Motor neuron (in vitro differentiated cells): Measurements from ENCODE around the gene ANKDD1A. TPM values are rescaled to one million over a fixed set of nuclear protein-coding genes. Genes with fewer than 3 reads are reported as not detected.

Experiments used
- ATAC-seq, 8 experiments: fragments of 200-7000 bp; cut with Tn5 transposase; replicated peaks in 6 of 8; 2 replicates each; pipeline ENCODE4 v1.8.0; 2021; ENCODE audit warnings: mild to moderate bottlenecking in 8 of 8, moderate library complexity in 8 of 8
- H3K27ac ChIP-seq, 2 donors: fragments of 250-450 bp; sonication (Bioruptor Pico); 2 replicates each; pipeline ENCODE4 v1.9.0; 2021; ENCODE audit warnings: antibody characterized with exemption in 2 of 2, mild to moderate bottlenecking in 2 of 2, moderate library complexity in 1 of 2
- H3K4me1 ChIP-seq, 2 donors: fragments of 250-450 bp; sonication (Bioruptor Pico); replicated peaks in 1 of 2; 2 replicates each; pipeline ENCODE4 v1.6.1; 2021; ENCODE audit warnings: antibody characterized with exemption in 2 of 2, mild to moderate bottlenecking in 2 of 2, moderate library complexity in 1 of 2
- H3K4me3 ChIP-seq, 5 donors: fragments of 250-450 bp; sonication (Bioruptor Pico); 2 replicates each; pipeline ENCODE4 v1.9.0; 2021; ENCODE audit warnings: antibody characterized with exemption in 5 of 5, mild to moderate bottlenecking in 5 of 5, moderate library complexity in 4 of 5
- WGBS, 10 experiments: fragments of 450-650 bp; shearing (Covaris generic); methylation state at CpG; one replicate each; pipeline ENCODE4 v1.0.0; 2022; 5-methylcytosine and 5-hydroxymethylcytosine counted together
- in situ Hi-C, 9 experiments: fragments of 400-800 bp; cut with MboI; loops; one replicate each; pipeline ENCODE4 v1.15.0; 2021; ENCODE audit warnings: low sequenced_read_pairs in 9 of 9, low pct_unique_long_range_greater_than_20kb in 2 of 9; ENCODE audit not compliant: unreplicated experiment in 9 of 9
- total RNA-seq, 8 experiments: library from RNA; unstranded; fragments of 300-600 nt; gene quantifications; 2 replicates each; pipeline versions ENCODE4 v1.2.3 to v1.2.4, GENCODE V29; 2022

Gene ANKDD1A
- total RNA-seq, 8 experiments from 2014 or later, result 1.0 to 7.7 (median 3.4) TPM

GRCh38 chr15:64883997-64884511 is 27.6 kb upstream of the ANKDD1A start:
- 0 to 100% (median 44%) methylated on average over 1 to 6 of the region's 10 CpGs; no CpG with 5 or more reads in 4 of the 10 experiments for WGBS, 10 experiments
- Histone ChIP-seq H3K27ac (no peak overlapping the region), H3K4me3 (no peak overlapping the region), H3K4me1 (peaks cover 0 to 5% of the 10 kb centered on the region in 2 donors)
- in situ Hi-C loops, result no loop called here
- ATAC-seq, result peak; percentile 67 to 97 (median 94)

- H3K27ac ChIP-seq, result no peak overlapping the region
- ATAC-seq, result no peak
- no peak overlapping the region for H3K4me3 ChIP-seq
- H3K4me1 ChIP-seq, result peaks cover 0 to 5% of the 10 kb centered on the region in 2 donors
- 56 to 100% (median 92%) methylated on average over 4 to 5 of the region's 5 CpGs; no CpG with 5 or more reads in 1 of the 10 experiments for whole genome bisulfite sequencing, 10 experiments
- in situ Hi-C loops, result no loop called here
Observed at GRCh38 chr15:64884679-64885078, 27.0 kb upstream of the ANKDD1A start.

GRCh38 chr15:64888336-64888735 is 23.4 kb upstream of the ANKDD1A start:
- Histone ChIP-seq H3K27ac (no peak overlapping the region), H3K4me3 (no peak overlapping the region), H3K4me1 (peaks cover under 1 to 5% of the 10 kb centered on the region in 2 donors)
- 80 to 100% (median 96%) methylated on average over 1 to 2 of the region's 6 CpGs; no CpG with 5 or more reads in 6 of the 10 experiments for WGBS, 10 experiments
- in situ Hi-C loops, result no loop called here
- ATAC-seq, result no peak

- Histone ChIP-seq H3K4me3 (no peak overlapping the region), H3K27ac (no peak overlapping the region), H3K4me1 (peaks cover 3 to 28% of the 10 kb centered on the region in 2 donors)
- in situ Hi-C loops, result no loop called here
- no peak for ATAC-seq
Observed at GRCh38 chr15:64891561-64891960, 20.1 kb upstream of the ANKDD1A start.

DNA sequence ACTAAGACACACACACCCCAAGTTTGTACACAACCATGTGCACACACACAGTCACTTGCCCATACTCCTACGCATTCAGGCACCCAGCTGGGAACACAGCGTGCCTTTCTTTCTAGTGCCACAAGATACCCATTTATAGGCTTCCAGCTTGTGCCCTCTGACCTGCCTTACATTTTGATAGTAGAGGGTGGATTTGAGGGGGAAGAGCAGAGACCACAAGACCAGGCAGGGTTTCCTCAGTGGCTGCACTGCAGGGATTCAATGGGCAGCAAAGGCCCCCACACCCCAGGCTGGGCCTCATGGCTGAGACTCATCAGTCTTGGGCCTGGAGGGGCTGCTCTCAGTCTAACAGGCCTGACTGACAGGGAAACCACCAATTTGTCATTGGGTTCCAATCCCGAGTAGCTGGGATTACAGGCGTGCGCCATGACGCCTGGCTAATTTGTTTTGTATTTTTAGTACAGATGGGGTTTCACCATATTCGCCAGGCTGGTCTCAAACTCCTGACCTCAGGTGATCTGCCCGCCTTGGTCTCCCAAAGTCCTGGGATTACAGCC is 18.8 kb upstream of the ANKDD1A start:
- H3K27ac ChIP-seq, result no peak overlapping the region

GRCh38 chr15:64893481-64894394 is 18.0 kb upstream of the ANKDD1A start:
- Histone ChIP-seq H3K27ac (peak overlapping the region in 1 of 2 donors; percentile 73), H3K4me3 (no peak overlapping the region), H3K4me1 (peaks cover 3 to 28% of the 10 kb centered on the region in 2 donors)
- 0 to 100% (median 79%) methylated on average over 1 to 20 of the region's 44 CpGs for WGBS, 10 experiments
- ATAC-seq, result peak; percentile 41 to 97 (median 94)
- in situ Hi-C loops, result no loop called here

More for the DNA sequence above, 18.8 kb upstream of the ANKDD1A start:
- in situ Hi-C loops, result no loop called here
- Histone ChIP-seq H3K4me3 (no peak overlapping the region), H3K4me1 (peaks cover 3 to 28% of the 10 kb centered on the region in 2 donors)
- no peak for ATAC-seq
- WGBS, 10 experiments, result 93 to 100% (median 100%) methylated on average over 1 to 8 of the region's 8 CpGs; no CpG with 5 or more reads in 6 of the 10 experiments

GRCh38 chr15:64894395-64895056 is 17.2 kb upstream of the ANKDD1A start:
- peak in 2 of 8 experiments; percentile 1 to 21 for ATAC-seq
- in situ Hi-C loops, result no loop called here
- Histone ChIP-seq H3K4me1 (peaks cover 3 to 28% of the 10 kb centered on the region in 2 donors), H3K4me3 (no peak overlapping the region), H3K27ac (peak overlapping the region in 1 of 2 donors; percentile 73)
- WGBS, 10 experiments, result 47 to 100% (median 80%) methylated on average over 1 to 4 of the region's 20 CpGs; no CpG with 5 or more reads in 3 of the 10 experiments

GRCh38 chr15:64895285-64896065 is 16.2 kb upstream of the ANKDD1A start:
- Histone ChIP-seq H3K4me3 (no peak overlapping the region), H3K4me1 (peaks cover 3 to 28% of the 10 kb centered on the region in 2 donors), H3K27ac (no peak overlapping the region)
- in situ Hi-C loops, result no loop called here
- ATAC-seq, result peak in 3 of 8 experiments; percentile 4 to 48 (median 9)
- 79 to 100% (median 83%) methylated on average over 1 to 4 of the region's 6 CpGs; no CpG with 5 or more reads in 5 of the 10 experiments for WGBS, 10 experiments

DNA sequence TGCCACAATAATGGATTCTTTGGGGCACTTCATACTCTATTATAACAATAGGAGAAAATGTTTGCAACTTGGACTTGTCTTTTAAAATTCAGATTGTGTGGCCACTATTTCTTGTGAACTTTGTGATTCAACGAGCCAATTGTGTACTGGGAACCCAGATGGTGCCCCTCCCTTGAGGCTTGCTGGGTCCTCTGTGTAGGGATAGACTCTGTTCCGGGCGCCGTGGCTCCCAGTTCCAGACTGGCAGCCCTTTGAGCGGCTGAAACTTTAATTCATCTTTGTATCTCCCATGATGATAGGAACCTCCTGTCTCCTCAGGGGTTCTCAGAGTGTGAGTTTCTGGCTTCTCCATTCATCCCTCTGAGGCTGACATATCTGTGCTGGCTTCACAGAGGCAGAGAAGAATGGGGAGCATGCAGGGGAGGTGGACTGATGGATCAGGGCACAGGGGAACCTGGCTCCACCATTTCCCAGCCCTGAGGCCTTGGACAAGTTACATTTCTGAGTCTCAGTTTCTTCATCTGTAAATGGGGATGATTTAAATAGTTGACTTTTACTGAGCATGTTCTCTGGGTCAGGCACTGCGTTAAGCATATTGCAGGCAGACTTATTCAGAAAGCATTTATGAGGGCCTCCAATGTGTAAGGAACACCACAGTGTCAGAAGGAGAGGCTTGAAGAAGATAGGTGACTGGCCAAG is 15.2 kb upstream of the ANKDD1A start:
- in situ Hi-C loops, result no loop called here
- 75 to 100% (median 89%) methylated on average over 1 to 6 of the region's 6 CpGs; no CpG with 5 or more reads in 5 of the 10 experiments for WGBS, 10 experiments

GRCh38 chr15:64897345-64897985 is 14.2 kb upstream of the ANKDD1A start:
- Histone ChIP-seq H3K4me3 (no peak overlapping the region), H3K4me1 (peaks cover 3 to 28% of the 10 kb centered on the region in 2 donors), H3K27ac (no peak overlapping the region)
- in situ Hi-C loops, result no loop called here
- WGBS, 10 experiments, result 0 to 86% (median 45%) methylated on average over 1 to 3 of the region's 6 CpGs; no CpG with 5 or more reads in 6 of the 10 experiments
- ATAC-seq, result peak in 3 of 8 experiments; percentile 61 to 73 (median 71)

More for the DNA sequence above, 15.2 kb upstream of the ANKDD1A start:
- no peak for ATAC-seq
- Histone ChIP-seq H3K4me1 (peaks cover 3 to 28% of the 10 kb centered on the region in 2 donors), H3K27ac (no peak overlapping the region), H3K4me3 (no peak overlapping the region)

- ATAC-seq, result no peak
- Histone ChIP-seq H3K4me3 (no peak overlapping the region), H3K4me1 (peaks cover 3 to 27% of the 10 kb centered on the region in 2 donors), H3K27ac (no peak overlapping the region)
- in situ Hi-C loops, result no loop called here
- 50 to 100% (median 55%) methylated on average over 1 to 2 of the region's 4 CpGs; no CpG with 5 or more reads in 6 of the 10 experiments for WGBS, 10 experiments
Observed at GRCh38 chr15:64898406-64898805, 13.3 kb upstream of the ANKDD1A start.
